Measurements from ENCODE around the gene GPR148. TPM values are rescaled to one million over a fixed set of nuclear protein-coding genes. Genes with fewer than 3 reads are reported as not detected.

Gene GPR148
- total and polyA plus RNA-seq, 2 experiments from 2014 or later: 0.16 TPM; not detected in 1

GRCh38 chr2:130769343-130769907 lies 40.6 kb downstream of the GPR148 start (continued):
- TF ChIP-seq ZNF462 (CRISPR knock-in tag; IDR thresholded peaks at IDR 0.05): no peak
- no peak for TF ChIP-seq REST (IDR thresholded peaks at IDR 0.05; ENCODE audit: unreplicated experiment)
- no peak for TF ChIP-seq CTCF (conservative IDR thresholded peaks at IDR 0.05; ENCODE audit: low read depth in 2 of 2)
- TF ChIP-seq STAT1 (IDR thresholded peaks at IDR 0.05; ENCODE audit: unreplicated experiment): no peak
- TF ChIP-seq EZH2phosphoT487 (IDR thresholded peaks at IDR 0.05; ENCODE audit: unreplicated experiment): no peak
- no peak for TF ChIP-seq ZNF114 (CRISPR knock-in tag; IDR thresholded peaks at IDR 0.05)
- no peak for TF ChIP-seq NANOG (IDR thresholded peaks at IDR 0.05; ENCODE audit: borderline replicate concordance)
- TF ChIP-seq ZNF331 (CRISPR knock-in tag; IDR thresholded peaks at IDR 0.05; ENCODE audit: low read depth): no peak

Measured in GM23338 (cell line).